Activated T-helper 1 cell treated with anti-CD3 and anti-CD28 coated beads, Interleukin-12 subunit alpha, Interleukin-12 subunit beta, Interleukin-2, Interleukin-4 antibody, amounts not matched to agents 30 ng/mL and 10 ng/mL and 1 ng/mL, durations not matched to agents 14 hours and 24 hours and 36 hours (primary cell): ENCODE measurements around the gene METTL4. TPM values are rescaled to one million over a fixed set of nuclear protein-coding genes. Genes with fewer than 3 reads are reported as not detected.
"Not testable (repeated sequence)": the region's sequence is repeated elsewhere in the genome, so short reads cannot be mapped to it uniquely, and the experiment has no call there.

Experiments used
- DNase-seq: peaks from one replicate; pipeline ENCODE4 v3.0.0; 2021; ENCODE audit warnings: low spot score
- H3K27ac Mint-ChIP-seq: one replicate; pipeline ENCODE4 v1.8.0; 2021; ENCODE audit warnings: mild to moderate bottlenecking, mixed read lengths
- H3K27me3 Mint-ChIP-seq: one replicate; pipeline ENCODE4 v1.8.0; 2022; ENCODE audit warnings: mild to moderate bottlenecking, moderate library complexity, mixed read lengths; ENCODE audit not compliant: insufficient read depth
- H3K36me3 Mint-ChIP-seq: one replicate; pipeline ENCODE4 v1.8.0; 2021; ENCODE audit warnings: low read depth, mixed read lengths
- H3K4me1 Mint-ChIP-seq: one replicate; pipeline ENCODE4 v1.8.0; 2021; ENCODE audit warnings: low read depth, mixed read lengths
- H3K4me3 Mint-ChIP-seq: one replicate; pipeline ENCODE4 v1.8.0; 2021; ENCODE audit warnings: mild to moderate bottlenecking, moderate library complexity, mixed read lengths
- H3K9me3 Mint-ChIP-seq: one replicate; pipeline ENCODE4 v1.8.0; 2021; ENCODE audit warnings: mixed read lengths
- intact Hi-C: fragments of 100-400 bp; cut with micrococcal nuclease; formaldehyde crosslinking; loops from one replicate; pipeline ENCODE4 v1.15.1; 2024
- total RNA-seq: library from RNA; stranded (reverse); gene quantifications from 2 replicates; pipeline ENCODE4 v1.2.3, GENCODE V29; 2022

METTL4 gene
- total RNA-seq, 1 donor from 2014 or later, result 15.0 TPM

GRCh38 chr18:2535419-2535910, 35.8 kb downstream of the METTL4 start:
- H3K27ac Mint-ChIP-seq, result no peak overlapping the region
- peaks cover 23% of the 10 kb centered on the region for H3K36me3 Mint-ChIP-seq
- no peaks in the 10 kb centered on the region for H3K4me1 Mint-ChIP-seq
- H3K4me3 Mint-ChIP-seq, result no peak overlapping the region
- intact Hi-C loops, result no loop called here
- H3K9me3 Mint-ChIP-seq, result no peaks in the 10 kb centered on the region
- H3K27me3 Mint-ChIP-seq, result no peaks in the 10 kb centered on the region
- DNase-seq, result no peak

- H3K9me3 Mint-ChIP-seq, result no peaks in the 10 kb centered on the region
Measured at GRCh38 chr18:2534906-2535305, 36.4 kb downstream of the METTL4 start.

GRCh38 chr18:2532797-2533196, 38.5 kb downstream of the METTL4 start:
- Mint-ChIP-seq H3K4me3 (no peak overlapping the region), H3K4me1 (no peaks in the 10 kb centered on the region), H3K9me3 (no peaks in the 10 kb centered on the region), H3K36me3 (peaks cover 19% of the 10 kb centered on the region), H3K27ac (no peak overlapping the region), H3K27me3 (no peaks in the 10 kb centered on the region)
- DNase-seq, result no peak
- intact Hi-C loops, result no loop called here

More at GRCh38 chr18:2534906-2535305, 36.4 kb downstream of the METTL4 start:
- Mint-ChIP-seq H3K4me1 (no peaks in the 10 kb centered on the region), H3K36me3 (peaks cover 22% of the 10 kb centered on the region), H3K27me3 (no peaks in the 10 kb centered on the region), H3K4me3 (no peak overlapping the region), H3K27ac (no peak overlapping the region)
- DNase-seq, result no peak
- intact Hi-C loops, result no loop called here

GRCh38 chr18:2531751-2532150, 39.6 kb downstream of the METTL4 start:
- H3K4me1 Mint-ChIP-seq, result no peaks in the 10 kb centered on the region
- intact Hi-C loops, result no loop called here

GRCh38 chr18:2529154-2529553, 42.2 kb downstream of the METTL4 start:
- Mint-ChIP-seq H3K4me3 (no peak overlapping the region), H3K27me3 (no peaks in the 10 kb centered on the region), H3K36me3 (peaks cover 2% of the 10 kb centered on the region), H3K9me3 (no peaks in the 10 kb centered on the region), H3K27ac (no peak overlapping the region), H3K4me1 (no peaks in the 10 kb centered on the region)
- intact Hi-C loops, result no loop called here
- DNase-seq, result no peak

More at GRCh38 chr18:2531751-2532150, 39.6 kb downstream of the METTL4 start:
- Mint-ChIP-seq H3K4me3 (no peak overlapping the region), H3K9me3 (no peaks in the 10 kb centered on the region), H3K27me3 (no peaks in the 10 kb centered on the region), H3K27ac (no peak overlapping the region), H3K36me3 (peaks cover 16% of the 10 kb centered on the region)
- no peak for DNase-seq

GRCh38 chr18:2526329-2526728, 45.0 kb downstream of the METTL4 start:
- Mint-ChIP-seq H3K36me3 (no peaks in the 10 kb centered on the region), H3K27me3 (no peaks in the 10 kb centered on the region), H3K27ac (no peak overlapping the region), H3K4me1 (no peaks in the 10 kb centered on the region), H3K9me3 (no peaks in the 10 kb centered on the region), H3K4me3 (no peak overlapping the region)
- no peak for DNase-seq
- intact Hi-C loops, result no loop called here

GRCh38 chr18:2524794-2525198, 46.5 kb downstream of the METTL4 start:
- H3K4me1 Mint-ChIP-seq, H3K27ac Mint-ChIP-seq, H3K27me3 Mint-ChIP-seq, DNase-seq, H3K9me3 Mint-ChIP-seq, intact Hi-C loops, H3K36me3 Mint-ChIP-seq, H3K4me3 Mint-ChIP-seq: not testable (repeated sequence)

GRCh38 chr18:2522112-2522511, 49.2 kb downstream of the METTL4 start:
- no peak overlapping the region for H3K4me3 Mint-ChIP-seq
- no peaks in the 10 kb centered on the region for H3K27me3 Mint-ChIP-seq
- H3K36me3 Mint-ChIP-seq, result no peaks in the 10 kb centered on the region
- H3K9me3 Mint-ChIP-seq, result no peaks in the 10 kb centered on the region
- no peak overlapping the region for H3K27ac Mint-ChIP-seq
- H3K4me1 Mint-ChIP-seq, result no peaks in the 10 kb centered on the region
- intact Hi-C loops, result no loop called here
- no peak for DNase-seq

- peaks cover 8% of the 10 kb centered on the region for H3K4me1 Mint-ChIP-seq
- H3K9me3 Mint-ChIP-seq, result no peaks in the 10 kb centered on the region
- intact Hi-C loops, result no loop called here
- no peaks in the 10 kb centered on the region for H3K36me3 Mint-ChIP-seq
- no peak for DNase-seq
- no peak overlapping the region for H3K4me3 Mint-ChIP-seq
- no peak overlapping the region for H3K27ac Mint-ChIP-seq
- H3K27me3 Mint-ChIP-seq, result no peaks in the 10 kb centered on the region
Measured at GRCh38 chr18:2518473-2518872, 52.8 kb downstream of the METTL4 start.

GRCh38 chr18:2515908-2516625, 55.2 kb downstream of the METTL4 start:
- Mint-ChIP-seq H3K27me3 (no peaks in the 10 kb centered on the region), H3K27ac (no peak overlapping the region), H3K4me1 (peaks cover 8% of the 10 kb centered on the region), H3K4me3 (no peak overlapping the region), H3K36me3 (no peaks in the 10 kb centered on the region), H3K9me3 (no peaks in the 10 kb centered on the region)
- intact Hi-C loops, result no loop called here
- DNase-seq, result no peak

- H3K27ac Mint-ChIP-seq, result no peak overlapping the region
- intact Hi-C loops, result no loop called here
- H3K4me1 Mint-ChIP-seq, result peaks cover 8% of the 10 kb centered on the region
Measured at GRCh38 chr18:2515171-2515787, 56.0 kb downstream of the METTL4 start.

GRCh38 chr18:2513616-2514015, 57.7 kb downstream of the METTL4 start:
- Mint-ChIP-seq H3K9me3 (no peaks in the 10 kb centered on the region), H3K4me1 (peaks cover 8% of the 10 kb centered on the region), H3K27me3 (no peaks in the 10 kb centered on the region), H3K4me3 (no peak overlapping the region), H3K27ac (no peak overlapping the region), H3K36me3 (no peaks in the 10 kb centered on the region)
- intact Hi-C loops, result no loop called here
- DNase-seq, result no peak

More at GRCh38 chr18:2515171-2515787, 56.0 kb downstream of the METTL4 start:
- H3K4me3 Mint-ChIP-seq, result no peak overlapping the region
- no peaks in the 10 kb centered on the region for H3K36me3 Mint-ChIP-seq
- no peaks in the 10 kb centered on the region for H3K9me3 Mint-ChIP-seq
- DNase-seq, result no peak
- H3K27me3 Mint-ChIP-seq, result no peaks in the 10 kb centered on the region

- Mint-ChIP-seq H3K4me3 (no peak overlapping the region), H3K4me1 (peaks cover 8% of the 10 kb centered on the region), H3K36me3 (no peaks in the 10 kb centered on the region), H3K27me3 (peaks cover 1% of the 10 kb centered on the region), H3K27ac (no peak overlapping the region), H3K9me3 (no peaks in the 10 kb centered on the region)
- DNase-seq, result no peak
- intact Hi-C loops, result no loop called here
Measured at GRCh38 chr18:2512059-2512458, 59.2 kb downstream of the METTL4 start.
